Frontal cortex (tissue), 4 donors: Measurements from ENCODE around the gene PLEKHH3. TPM values are rescaled to one million over a fixed set of nuclear protein-coding genes. Genes with fewer than 3 reads are reported as not detected.
"Not testable (repeated sequence)": the region's sequence is repeated elsewhere in the genome, so short reads cannot be mapped to it uniquely, and the experiment has no call there.

ENCODE experiments used
- DNase-seq, 2 donors: peaks; one replicate each; pipeline ENCODE4 v3.0.0; 2012; ENCODE audit warnings: low spot score in 2 of 2
- FAIRE-seq: peaks from 2 replicates; lab custom pipeline; 2012; peaks lifted over from hg19 to GRCh38; lab: Jason Lieb, UNC
- small RNA-seq: library from RNA; depleted of rRNA; stranded (forward); fragments of <200 nt; gene quantifications from one replicate; pipeline ENCODE3, GENCODE V24; 2014
- total RNA-seq: library from RNA; depleted of rRNA; stranded (reverse); fragments of >200 nt; gene quantifications from one replicate; pipeline ENCODE4 v1.2.3, GENCODE V29; 2014
- donor health status: control.
- donor health status: control.
- donor health status: control.

PLEKHH3 gene
- total RNA-seq, 1 donor from 2014 or later: 2.0 TPM

DNA sequence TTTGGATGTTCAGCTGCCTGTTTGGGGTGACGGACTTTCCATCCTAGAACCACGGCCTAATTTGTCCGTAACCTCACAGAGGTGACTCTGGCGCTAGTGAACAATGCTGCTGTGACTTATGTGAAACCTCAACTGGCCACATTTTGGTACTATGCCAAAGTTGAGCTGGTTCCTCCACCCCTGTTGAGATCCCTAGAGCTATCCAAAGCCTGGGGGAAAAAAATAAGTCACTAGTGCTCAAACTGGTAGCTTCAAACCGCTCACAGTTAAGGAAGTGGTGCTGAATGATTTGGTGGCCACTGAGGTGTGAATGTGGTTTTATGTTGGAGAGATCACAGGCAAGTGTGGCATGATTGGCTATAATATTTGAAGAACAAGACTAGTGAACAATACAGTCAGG, 29.0 kb downstream of the PLEKHH3 start:
- no peak for FAIRE-seq
- no peak for DNase-seq

GRCh38 chr17:42642336-42642735, 34.5 kb downstream of the PLEKHH3 start:
- no peak for FAIRE-seq
- DNase-seq: no peak

GRCh38 chr17:42640121-42640520, 36.7 kb downstream of the PLEKHH3 start:
- FAIRE-seq: no peak
- no peak for DNase-seq

DNA sequence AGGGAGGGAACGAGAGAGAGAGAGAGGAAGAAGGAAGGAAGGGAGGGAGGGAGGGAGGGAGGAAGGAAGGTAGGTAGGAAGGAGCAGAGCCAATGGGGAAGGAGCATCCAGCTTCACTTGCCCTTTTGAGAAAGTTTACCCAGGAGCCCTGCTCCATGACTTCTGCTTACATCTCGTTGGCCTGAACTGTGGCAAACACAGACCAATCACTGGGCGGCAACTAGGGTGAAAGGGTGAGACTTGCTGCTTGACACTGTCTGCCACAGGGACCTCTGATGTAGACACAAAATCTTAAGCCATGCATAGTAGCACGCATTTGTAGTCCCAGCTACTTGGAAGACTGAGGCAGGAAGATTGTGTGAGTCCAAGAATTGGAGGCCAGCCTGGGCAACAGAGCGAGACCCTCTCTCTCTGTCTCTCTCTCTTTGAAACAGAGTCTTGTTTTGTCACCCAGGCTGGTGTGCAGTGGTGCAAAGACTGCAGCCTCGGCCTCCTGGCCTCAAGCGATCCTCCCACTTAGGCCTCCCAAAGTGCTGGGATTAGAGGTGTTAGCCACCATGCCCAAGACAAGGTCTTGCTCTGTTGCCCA, 37.2 kb downstream of the PLEKHH3 start:
- DNase-seq (no peak), FAIRE-seq (no peak)

DNA sequence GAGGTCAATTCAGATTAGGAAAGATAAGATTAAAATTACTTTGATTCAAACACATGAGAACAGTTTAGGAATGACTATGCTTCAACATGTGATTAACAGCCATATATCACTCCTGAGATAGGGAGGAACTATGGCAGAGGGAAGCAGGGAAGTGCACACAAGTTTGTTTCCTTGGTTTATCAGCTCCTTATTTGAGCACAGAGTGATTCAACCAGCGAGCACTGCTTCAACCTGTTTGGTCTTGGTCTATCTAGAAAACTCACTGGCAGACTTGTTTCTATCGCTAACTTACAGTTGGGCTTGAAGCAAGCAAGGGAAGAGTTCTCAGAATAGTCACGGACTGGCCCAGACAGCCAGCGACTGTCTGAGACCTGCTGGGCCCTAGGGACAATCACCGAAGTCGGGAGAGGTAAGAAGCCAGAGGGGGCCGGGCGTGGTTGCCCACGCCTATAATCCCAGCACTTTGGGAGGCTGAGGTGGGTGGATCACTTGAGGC, 43.8 kb downstream of the PLEKHH3 start:
- FAIRE-seq (no peak), DNase-seq (no peak)

GRCh38 chr17:42629411-42630009, 47.3 kb downstream of the PLEKHH3 start:
- no peak for FAIRE-seq
- no peak for DNase-seq

- not testable (repeated sequence) for FAIRE-seq
Observed at GRCh38 chr17:42627032-42627764, 49.6 kb downstream of the PLEKHH3 start.

DNA sequence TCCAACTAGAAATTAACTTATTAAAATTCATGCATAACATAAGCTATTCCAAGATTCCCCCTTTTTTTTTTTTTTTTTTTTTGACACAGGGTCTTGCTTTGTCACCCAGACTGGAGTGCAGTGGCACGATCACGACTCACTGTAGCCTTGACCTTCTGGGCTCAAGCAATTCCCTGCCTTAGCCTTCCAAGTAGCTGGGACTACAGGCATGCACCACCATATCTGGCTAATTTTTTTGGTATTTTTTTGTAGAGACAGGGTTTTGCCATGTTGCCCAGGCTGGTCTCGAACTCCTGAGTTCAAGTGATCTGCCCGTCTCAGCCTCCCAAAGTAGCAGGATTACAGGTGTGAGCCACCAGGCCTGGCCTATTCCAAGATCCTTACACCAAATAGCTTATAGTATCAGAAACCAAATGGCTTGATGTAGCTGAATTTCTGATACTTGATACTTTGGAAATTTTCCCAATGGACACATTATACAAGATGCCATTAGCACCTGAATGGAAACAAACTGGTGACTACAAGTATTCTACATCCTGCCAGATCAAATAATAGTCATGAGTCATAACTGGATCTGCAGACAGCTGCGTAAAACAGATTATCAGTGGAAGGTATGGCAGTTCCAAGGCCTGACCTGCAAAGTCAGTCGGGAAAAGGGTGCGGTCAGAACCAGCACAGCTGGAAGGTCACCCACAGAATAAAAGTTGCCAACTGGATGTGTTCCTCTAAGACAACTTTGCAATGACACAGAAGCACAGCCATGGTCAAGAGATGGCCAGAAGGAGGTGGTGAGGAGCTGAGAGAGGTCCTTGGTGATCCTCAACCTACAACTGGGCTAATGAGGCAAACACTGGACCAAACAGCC, 52.8 kb downstream of the PLEKHH3 start:
- no peak for FAIRE-seq

More at GRCh38 chr17:42627032-42627764, 49.6 kb downstream of the PLEKHH3 start:
- DNase-seq: not testable (repeated sequence)

DNA sequence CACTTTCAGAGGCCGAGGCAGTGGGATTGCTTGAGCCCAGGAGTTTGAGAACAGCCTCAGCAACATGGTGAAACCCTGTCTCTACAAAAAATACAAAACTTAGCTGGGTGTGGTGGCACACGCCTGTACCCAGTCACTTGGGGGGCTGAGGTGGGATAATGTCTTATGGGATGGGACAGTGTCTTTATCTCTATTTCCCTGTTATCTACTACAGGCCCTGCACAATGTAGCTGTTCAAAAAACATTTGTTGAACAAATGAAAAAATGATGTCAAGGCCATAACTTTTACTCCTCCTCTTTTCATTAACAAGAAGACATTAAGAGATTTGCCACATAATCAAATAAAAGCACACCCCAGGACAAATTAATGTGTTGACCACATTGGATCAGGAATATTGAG, 53.5 kb downstream of the PLEKHH3 start:
- DNase-seq: no peak
- no peak for FAIRE-seq

More for the DNA sequence above, 52.8 kb downstream of the PLEKHH3 start:
- DNase-seq: no peak

DNA sequence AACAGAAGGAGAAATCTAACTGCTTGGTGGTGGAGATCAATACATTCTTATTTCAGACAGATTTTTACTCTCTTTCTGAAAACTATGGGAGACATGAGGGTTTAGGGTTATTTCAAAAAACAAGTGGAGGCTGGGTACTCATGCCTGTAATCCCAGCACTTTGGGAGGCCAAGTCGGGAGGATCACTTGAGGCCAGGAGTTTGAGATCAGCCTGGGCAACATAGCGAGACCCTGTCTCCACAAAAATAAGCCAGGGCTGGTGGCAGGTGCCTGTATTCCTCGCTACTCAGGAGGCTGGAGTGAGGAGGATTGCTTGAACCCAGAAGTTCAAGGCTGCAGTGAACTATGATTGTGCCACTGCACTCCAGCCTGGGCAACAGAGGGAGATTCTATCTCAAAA, 54.8 kb downstream of the PLEKHH3 start:
- DNase-seq, FAIRE-seq: not testable (repeated sequence)

- FAIRE-seq: no peak
- no peak for DNase-seq
Observed at GRCh38 chr17:42618442-42619150, 58.2 kb downstream of the PLEKHH3 start.

DNA sequence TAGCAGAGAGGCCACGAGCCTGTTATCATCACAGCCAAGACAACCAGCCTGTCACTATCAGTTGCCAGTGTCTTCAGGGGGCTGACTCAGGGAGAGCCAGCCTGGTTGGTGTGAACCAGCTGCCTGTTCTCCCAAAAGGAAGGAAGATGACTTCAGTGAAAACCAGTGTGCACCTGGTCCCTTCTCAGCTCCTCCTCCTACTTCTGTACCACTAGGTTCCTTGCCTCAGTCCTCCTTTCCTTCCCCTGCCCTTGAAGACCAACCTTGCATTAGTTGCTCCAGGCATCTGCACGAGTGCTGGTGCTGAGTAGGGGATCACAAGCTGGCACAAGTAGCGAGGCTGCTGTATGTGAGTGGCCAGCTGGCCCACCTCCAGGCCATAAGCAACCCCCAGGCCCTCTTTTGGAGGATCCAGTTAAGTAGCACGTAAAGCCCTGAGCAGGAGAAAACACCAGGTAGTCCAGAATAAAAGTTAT, 58.8 kb downstream of the PLEKHH3 start:
- DNase-seq (no peak), FAIRE-seq (no peak)

Small RNAs within 50 kb of the gene (small RNA-seq; reads per million reads assigned to genes)
- not detected for gene MIR6780A

Other genes with a start within 250 kb of the PLEKHH3 start
- gene ATP6V0A1, start 218.1 kb downstream of the PLEKHH3 start, total RNA-seq: 207 TPM
- 10.6 TPM for gene NAGLU, start 140.8 kb downstream of the PLEKHH3 start, total RNA-seq
- gene HSD17B1, start 124.1 kb downstream of the PLEKHH3 start, total RNA-seq: 1.6 TPM
- 4.1 TPM for gene COASY, start 114.8 kb downstream of the PLEKHH3 start, total RNA-seq
- gene MLX, start 109.9 kb downstream of the PLEKHH3 start, total RNA-seq: 22.8 TPM
- 4.5 TPM for gene PSMC3IP, start 99.3 kb downstream of the PLEKHH3 start, total RNA-seq
- 59.5 TPM for gene RETREG3, start 67.6 kb downstream of the PLEKHH3 start, total RNA-seq
- 11.4 TPM for gene TUBG1, start 67.3 kb downstream of the PLEKHH3 start, total RNA-seq
- gene TUBG2, start 17.7 kb downstream of the PLEKHH3 start, total RNA-seq: 8.2 TPM
- 0.41 TPM for gene CCR10, start 4.8 kb upstream of the PLEKHH3 start, total RNA-seq
- 5.3 TPM for gene CNTNAP1, start 5.5 kb upstream of the PLEKHH3 start, total RNA-seq
- 24.9 TPM for gene EZH1, start 68.0 kb upstream of the PLEKHH3 start, total RNA-seq
- gene RAMP2, start 84.2 kb upstream of the PLEKHH3 start, total RNA-seq: 15.9 TPM
- gene VPS25, start 96.5 kb upstream of the PLEKHH3 start, total RNA-seq: 26.1 TPM
- gene WNK4, start 103.6 kb upstream of the PLEKHH3 start, total RNA-seq: 0.41 TPM
- gene COA3, start 121.7 kb upstream of the PLEKHH3 start, total RNA-seq: 98.6 TPM
- gene CNTD1, start 121.9 kb upstream of the PLEKHH3 start, total RNA-seq: 0.82 TPM
- gene BECN1, start 147.3 kb upstream of the PLEKHH3 start, total RNA-seq: 74.6 TPM
- 37.9 TPM for gene PSME3, start 156.4 kb upstream of the PLEKHH3 start, total RNA-seq
- 0.41 TPM for gene AOC2, start 167.6 kb upstream of the PLEKHH3 start, total RNA-seq
- gene AOC3, start 174.2 kb upstream of the PLEKHH3 start, total RNA-seq: 0.41 TPM
- gene G6PC1, start 223.8 kb upstream of the PLEKHH3 start, total RNA-seq: not detected